ENCODE data around the gene LRP2BP. TPM values are rescaled to one million over a fixed set of nuclear protein-coding genes. Genes with fewer than 3 reads are reported as not detected.
A peak's percentile ranks its signal among the peaks of the same experiment; 100 is the strongest.
"Not testable (repeated sequence)": the region's sequence is repeated elsewhere in the genome, so short reads cannot be mapped to it uniquely, and the experiment has no call there.

LRP2BP gene
- total and polyA plus RNA-seq, 7 experiments from 2014 or later, result 0.58 to 2.4 (median 1.7) TPM

- Histone ChIP-seq H3K36me3 (ENCODE audit: control insufficient read depth in 2 of 3, insufficient read depth in 3 of 3, low read length in 3 of 3) (no peaks in the 10 kb centered on the region), H3K9me3 (ENCODE audit: control insufficient read depth in 2 of 3, low read length in 3 of 3) (no peaks in the 10 kb centered on the region), H3K4me1 (ENCODE audit: control insufficient read depth in 2 of 2, insufficient read depth in 2 of 2, low read length in 2 of 2) (peaks cover 3 to 7% of the 10 kb centered on the region in 2 donors), H3K4me3 (ENCODE audit: low read length) (no peak overlapping the region), H3K27ac (ENCODE audit: low read depth, low read length) (no peak overlapping the region), H3K27me3 (ENCODE audit: control insufficient read depth in 2 of 2, insufficient read depth in 2 of 2, low read length in 2 of 2) (no peaks in the 10 kb centered on the region)
- Mint-ChIP-seq H3K9me3 (peaks cover 0 to 2% (median 0%) of the 10 kb centered on the region in 11 donors), H3K27ac (peak overlapping the region in 2 of 9 donors; percentile 17 to 52), H3K4me3 (no peak overlapping the region), H3K4me1 (peaks cover 7 to 49% (median 23%) of the 10 kb centered on the region in 7 donors), H3K27me3 (no peaks in the 10 kb centered on the region), H3K36me3 (peaks cover 0 to 54% (median 43%) of the 10 kb centered on the region in 5 donors)
- ChIA-PET POLR2A (no interaction called here), CTCF (no interaction called here)
- ATAC-seq, result no peak
- intact Hi-C loops (cut with micrococcal nuclease), result no loop called here
- no peak for DNase-seq
Measured at GRCh38 chr4:185339941-185340340, 55.8 kb downstream of the LRP2BP start.

- DNase-seq (no peak), ATAC-seq (no peak)
- H3K36me3 ChIP-seq (ENCODE audit: control insufficient read depth in 2 of 3, insufficient read depth in 3 of 3, low read length in 3 of 3), result no peaks in the 10 kb centered on the region
- no peaks in the 10 kb centered on the region for H3K4me1 ChIP-seq (ENCODE audit: control insufficient read depth in 2 of 2, insufficient read depth in 2 of 2, low read length in 2 of 2)
- no peaks in the 10 kb centered on the region for H3K27me3 ChIP-seq (ENCODE audit: control insufficient read depth in 2 of 2, insufficient read depth in 2 of 2, low read length in 2 of 2)
- no peak overlapping the region for H3K4me3 Mint-ChIP-seq
- intact Hi-C loops (cut with micrococcal nuclease), result no loop called here
- H3K4me1 Mint-ChIP-seq, result peaks cover 0 to 20% (median 14%) of the 10 kb centered on the region in 7 donors
- H3K27ac Mint-ChIP-seq, result no peak overlapping the region
- no peak overlapping the region for H3K27ac ChIP-seq (ENCODE audit: low read depth, low read length)
- H3K27me3 Mint-ChIP-seq, result no peaks in the 10 kb centered on the region
- CTCF ChIA-PET, result no interaction called here
- H3K9me3 Mint-ChIP-seq, result peaks cover 0 to 2% (median 0%) of the 10 kb centered on the region in 11 donors
- no peak overlapping the region for H3K4me3 ChIP-seq (ENCODE audit: low read length)
- H3K36me3 Mint-ChIP-seq, result peaks cover 0 to 51% (median 35%) of the 10 kb centered on the region in 5 donors
- POLR2A ChIA-PET, result no interaction called here
- no peaks in the 10 kb centered on the region for H3K9me3 ChIP-seq (ENCODE audit: control insufficient read depth in 2 of 3, low read length in 3 of 3)
Measured at GRCh38 chr4:185335579-185335978, 60.1 kb downstream of the LRP2BP start.

- no peak for DNase-seq
- H3K27ac ChIP-seq (ENCODE audit: low read depth, low read length), result no peak overlapping the region
- H3K4me3 ChIP-seq (ENCODE audit: low read length), result no peak overlapping the region
- peaks cover 0 to 4% (median 0%) of the 10 kb centered on the region in 11 donors for H3K9me3 Mint-ChIP-seq
- H3K4me1 ChIP-seq (ENCODE audit: control insufficient read depth in 2 of 2, insufficient read depth in 2 of 2, low read length in 2 of 2), result no peaks in the 10 kb centered on the region
- no peaks in the 10 kb centered on the region for H3K27me3 Mint-ChIP-seq
- no peak overlapping the region for H3K27ac Mint-ChIP-seq
- no peaks in the 10 kb centered on the region for H3K9me3 ChIP-seq (ENCODE audit: control insufficient read depth in 2 of 3, low read length in 3 of 3)
- POLR2A ChIA-PET, result no interaction called here
- peaks cover 0 to 51% (median 38%) of the 10 kb centered on the region in 5 donors for H3K36me3 Mint-ChIP-seq
- no peaks in the 10 kb centered on the region for H3K36me3 ChIP-seq (ENCODE audit: control insufficient read depth in 2 of 3, insufficient read depth in 3 of 3, low read length in 3 of 3)
- CTCF ChIA-PET, result interaction anchor here (0.6 kb wide), 1 partner anchor 68 kb away, joined by 3 read pairs; no protein-coding TSS in a partner anchor
- intact Hi-C loops (cut with micrococcal nuclease), result no loop called here
- peaks cover 2 to 8% (median 3%) of the 10 kb centered on the region in 7 donors for H3K4me1 Mint-ChIP-seq
- no peaks in the 10 kb centered on the region for H3K27me3 ChIP-seq (ENCODE audit: control insufficient read depth in 2 of 2, insufficient read depth in 2 of 2, low read length in 2 of 2)
- ATAC-seq, result no peak
- H3K4me3 Mint-ChIP-seq, result no peak overlapping the region
Measured at GRCh38 chr4:185334326-185334725, 61.4 kb downstream of the LRP2BP start.

GRCh38 chr4:185332575-185333464 lies 62.9 kb downstream of the LRP2BP start:
- no peaks in the 10 kb centered on the region for H3K27me3 Mint-ChIP-seq
- H3K27ac Mint-ChIP-seq, result no peak overlapping the region

GRCh38 chr4:185329879-185330510 lies 65.7 kb downstream of the LRP2BP start:
- H3K9me3 ChIP-seq (ENCODE audit: control insufficient read depth in 2 of 3, low read length in 3 of 3); H3K27ac ChIP-seq (ENCODE audit: low read depth, low read length); H3K4me3 Mint-ChIP-seq; ATAC-seq; H3K4me3 ChIP-seq (ENCODE audit: low read length); H3K36me3 ChIP-seq (ENCODE audit: control insufficient read depth in 2 of 3, insufficient read depth in 3 of 3, low read length in 3 of 3); H3K4me1 Mint-ChIP-seq; H3K27ac Mint-ChIP-seq; DNase-seq; H3K9me3 Mint-ChIP-seq; H3K27me3 Mint-ChIP-seq; CTCF ChIA-PET; H3K27me3 ChIP-seq (ENCODE audit: control insufficient read depth in 2 of 2, insufficient read depth in 2 of 2, low read length in 2 of 2); intact Hi-C loops (cut with micrococcal nuclease); POLR2A ChIA-PET; H3K4me1 ChIP-seq (ENCODE audit: control insufficient read depth in 2 of 2, insufficient read depth in 2 of 2, low read length in 2 of 2): not testable (repeated sequence)
- peaks cover 4 to 41% (median 16%) of the 10 kb centered on the region in 5 donors for H3K36me3 Mint-ChIP-seq

More at GRCh38 chr4:185332575-185333464, 62.9 kb downstream of the LRP2BP start:
- Mint-ChIP-seq H3K9me3 (peaks cover 0 to 5% (median 0%) of the 10 kb centered on the region in 11 donors), H3K36me3 (peaks cover 4 to 54% (median 34%) of the 10 kb centered on the region in 5 donors), H3K4me3 (no peak overlapping the region), H3K4me1 (peaks cover 0 to 5% (median 0%) of the 10 kb centered on the region in 7 donors)
- H3K4me3 ChIP-seq (ENCODE audit: low read length), result no peak overlapping the region
- ATAC-seq (no peak), DNase-seq (no peak)
- POLR2A ChIA-PET, result no interaction called here
- intact Hi-C loops (cut with micrococcal nuclease), result no loop called here
- CTCF ChIA-PET, result no interaction called here
- H3K27ac ChIP-seq (ENCODE audit: low read depth, low read length), result no peak overlapping the region
- no peaks in the 10 kb centered on the region for H3K36me3 ChIP-seq (ENCODE audit: control insufficient read depth in 2 of 3, insufficient read depth in 3 of 3, low read length in 3 of 3)
- no peaks in the 10 kb centered on the region for H3K9me3 ChIP-seq (ENCODE audit: control insufficient read depth in 2 of 3, low read length in 3 of 3)
- H3K27me3 ChIP-seq (ENCODE audit: control insufficient read depth in 2 of 2, insufficient read depth in 2 of 2, low read length in 2 of 2), result no peaks in the 10 kb centered on the region
- H3K4me1 ChIP-seq (ENCODE audit: control insufficient read depth in 2 of 2, insufficient read depth in 2 of 2, low read length in 2 of 2), result no peaks in the 10 kb centered on the region

GRCh38 chr4:185328586-185328985 lies 67.1 kb downstream of the LRP2BP start:
- H3K9me3 Mint-ChIP-seq, result peaks cover 0 to 5% (median 0%) of the 10 kb centered on the region in 11 donors
- intact Hi-C loops (cut with micrococcal nuclease), result no loop called here
- H3K4me3 Mint-ChIP-seq, result no peak overlapping the region
- Histone ChIP-seq H3K9me3 (ENCODE audit: control insufficient read depth in 2 of 3, low read length in 3 of 3) (no peaks in the 10 kb centered on the region), H3K27ac (ENCODE audit: low read depth, low read length) (no peak overlapping the region), H3K36me3 (ENCODE audit: control insufficient read depth in 2 of 3, insufficient read depth in 3 of 3, low read length in 3 of 3) (no peaks in the 10 kb centered on the region), H3K4me1 (ENCODE audit: control insufficient read depth in 2 of 2, insufficient read depth in 2 of 2, low read length in 2 of 2) (no peaks in the 10 kb centered on the region), H3K27me3 (ENCODE audit: control insufficient read depth in 2 of 2, insufficient read depth in 2 of 2, low read length in 2 of 2) (no peaks in the 10 kb centered on the region), H3K4me3 (ENCODE audit: low read length) (no peak overlapping the region)
- CTCF ChIA-PET, result no interaction called here
- POLR2A ChIA-PET, result no interaction called here
- H3K27me3 Mint-ChIP-seq, result no peaks in the 10 kb centered on the region
- peaks cover 4 to 45% (median 16%) of the 10 kb centered on the region in 5 donors for H3K36me3 Mint-ChIP-seq
- H3K4me1 Mint-ChIP-seq, result peaks cover 0 to 5% (median 0%) of the 10 kb centered on the region in 7 donors
- ATAC-seq, result no peak
- no peak overlapping the region for H3K27ac Mint-ChIP-seq
- no peak for DNase-seq
